Neural progenitor cell (in vitro differentiated cells): ENCODE results near the gene IGSF3. TPM values are rescaled to one million over a fixed set of nuclear protein-coding genes. Genes with fewer than 3 reads are reported as not detected.

ENCODE experiments used
- DNase-seq: peaks from one replicate; pipeline ENCODE4 v3.0.0-alpha.2; 2016; ENCODE audit warnings: low spot score
- H2AFZ ChIP-seq: fragments of 200-600 bp; sonication (generic); replicated peaks from 2 replicates; pipeline ENCODE4 v1.6.1; 2016; ENCODE audit warnings: antibody characterized with exemption
- H3F3A ChIP-seq: fragments of 200-600 bp; sonication (generic); 2 replicates; pipeline ENCODE4 v1.6.1; 2016; ENCODE audit warnings: antibody characterized with exemption, low read depth
- H3K27ac ChIP-seq: fragments of 200-600 bp; sonication (generic); 2 replicates; pipeline ENCODE4 v1.5.1; 2016; ENCODE audit warnings: mild to moderate bottlenecking
- H3K27me3 ChIP-seq: fragments of 200-600 bp; sonication (generic); 2 replicates; pipeline ENCODE4 v1.6.1; 2016; ENCODE audit warnings: mild to moderate bottlenecking, moderate library complexity
- H3K36me3 ChIP-seq: fragments of 200-600 bp; sonication (generic); 2 replicates; pipeline ENCODE4 v1.5.1; 2016
- H3K4me1 ChIP-seq: fragments of 200-600 bp; sonication (generic); 2 replicates; pipeline ENCODE4 v1.6.1; 2016; ENCODE audit warnings: mixed run types
- H3K4me2 ChIP-seq: fragments of 200-600 bp; sonication (generic); 2 replicates; pipeline ENCODE4 v1.6.1; 2016
- H3K4me3 ChIP-seq: fragments of 200-600 bp; sonication (generic); 2 replicates; pipeline ENCODE4 v1.5.1; 2016
- H3K79me2 ChIP-seq: fragments of 200-600 bp; sonication (generic); 2 replicates; pipeline ENCODE4 v1.6.1; 2016; ENCODE audit warnings: low read depth
- H3K9ac ChIP-seq: fragments of 200-600 bp; sonication (generic); 2 replicates; pipeline ENCODE4 v1.6.1; 2016
- H3K9me3 ChIP-seq: fragments of 200-600 bp; sonication (generic); 2 replicates; pipeline ENCODE4 v1.5.1; 2016; ENCODE audit warnings: low read depth
- H4K20me1 ChIP-seq: fragments of 200-600 bp; sonication (generic); 2 replicates; pipeline ENCODE4 v1.6.1; 2016; ENCODE audit warnings: low read depth
- H3K27ac Mint-ChIP-seq: 3 replicates; pipeline ENCODE4 v1.8.0; 2021; ENCODE audit warnings: mixed read lengths
- H3K27me3 Mint-ChIP-seq: 2 replicates; pipeline ENCODE4 v1.8.0; 2022; ENCODE audit warnings: low read depth, mild to moderate bottlenecking, inconsistent platforms, moderate library complexity, mixed read lengths; ENCODE audit not compliant: insufficient read depth
- H3K36me3 Mint-ChIP-seq: 3 replicates; pipeline ENCODE4 v1.8.0; 2021; ENCODE audit warnings: mixed read lengths
- H3K4me1 Mint-ChIP-seq: 3 replicates; pipeline ENCODE4 v1.8.0; 2021; ENCODE audit warnings: mixed read lengths
- H3K4me3 Mint-ChIP-seq: 3 replicates; pipeline ENCODE4 v1.8.0; 2021; ENCODE audit warnings: mild to moderate bottlenecking, moderate library complexity, mixed read lengths
- H3K9me3 Mint-ChIP-seq: 3 replicates; pipeline ENCODE4 v1.8.0; 2020; ENCODE audit warnings: mixed read lengths
- CTCF ChIP-seq: fragments of 200-600 bp; sonication (generic); IDR thresholded peaks from 2 replicates; pipeline ENCODE4 v1.5.1; 2017; ENCODE audit warnings: antibody characterized with exemption, mild to moderate bottlenecking
- EZH2 ChIP-seq: fragments of 200-600 bp; sonication (generic); IDR thresholded peaks from 2 replicates; pipeline ENCODE4 v1.6.1; 2017; ENCODE audit warnings: antibody characterized with exemption, mild to moderate bottlenecking, moderate library complexity
- EZH2phosphoT487 ChIP-seq: fragments of 200-600 bp; sonication (generic); IDR thresholded peaks from 2 replicates; pipeline ENCODE4 v1.6.1; 2017; ENCODE audit warnings: antibody characterized with exemption
- total RNA-seq: library from RNA; depleted of rRNA; stranded (reverse); fragments of >200 nt; gene quantifications from 2 replicates; pipeline ENCODE4 v1.2.3, GENCODE V29; 2015; ENCODE audit warnings: low replicate concordance

IGSF3 gene
- total RNA-seq, 1 donor from 2014 or later, result 24.0 TPM

- H3K27me3 ChIP-seq, result no peaks in the 10 kb centered on the region
- no peaks in the 10 kb centered on the region for H3K79me2 ChIP-seq
- no peaks in the 10 kb centered on the region for H3F3A ChIP-seq
- H3K4me3 ChIP-seq, result no peak overlapping the region
- H3K4me1 ChIP-seq, result peaks cover 19% of the 10 kb centered on the region
- Mint-ChIP-seq H3K36me3 (no peaks in the 10 kb centered on the region), H3K27ac (no peak overlapping the region), H3K4me1 (peaks cover 18% of the 10 kb centered on the region), H3K9me3 (no peaks in the 10 kb centered on the region), H3K27me3 (peaks cover 4% of the 10 kb centered on the region), H3K4me3 (no peak overlapping the region)
- H3K9ac ChIP-seq, result no peak overlapping the region
- no peaks in the 10 kb centered on the region for H3K9me3 ChIP-seq
- no peak overlapping the region for H3K4me2 ChIP-seq
- peak overlapping the region; percentile 91 for H2AFZ ChIP-seq
- H3K36me3 ChIP-seq, result no peaks in the 10 kb centered on the region
- no peak for TF ChIP-seq EZH2phosphoT487
- H4K20me1 ChIP-seq, result no peaks in the 10 kb centered on the region
- DNase-seq, result no peak
- no peak overlapping the region for H3K27ac ChIP-seq
These were observed 43.1 kb upstream of the IGSF3 start for GRCh38 chr1:116710420-116711262.

GRCh38 chr1:116709666-116710167 lies 42.2 kb upstream of the IGSF3 start:
- no peaks in the 10 kb centered on the region for H4K20me1 ChIP-seq
- no peak for TF ChIP-seq EZH2phosphoT487
- no peak for TF ChIP-seq EZH2
- no peak for TF ChIP-seq CTCF
- no peaks in the 10 kb centered on the region for H3F3A ChIP-seq
- Mint-ChIP-seq H3K4me1 (peaks cover 18% of the 10 kb centered on the region), H3K4me3 (no peak overlapping the region), H3K27ac (no peak overlapping the region), H3K9me3 (no peaks in the 10 kb centered on the region), H3K27me3 (peaks cover 4% of the 10 kb centered on the region), H3K36me3 (no peaks in the 10 kb centered on the region)
- H3K9me3 ChIP-seq, result no peaks in the 10 kb centered on the region
- H3K4me2 ChIP-seq, result no peak overlapping the region
- no peaks in the 10 kb centered on the region for H3K79me2 ChIP-seq
- no peak overlapping the region for H2AFZ ChIP-seq
- H3K9ac ChIP-seq, result no peak overlapping the region
- no peaks in the 10 kb centered on the region for H3K36me3 ChIP-seq
- H3K4me3 ChIP-seq, result no peak overlapping the region
- no peak for DNase-seq
- no peak overlapping the region for H3K27ac ChIP-seq
- H3K4me1 ChIP-seq, result peaks cover 19% of the 10 kb centered on the region
- no peaks in the 10 kb centered on the region for H3K27me3 ChIP-seq

GRCh38 chr1:116708255-116708900 lies 40.8 kb upstream of the IGSF3 start:
- H3K27me3 Mint-ChIP-seq, result peaks cover 4% of the 10 kb centered on the region
- Histone ChIP-seq H3K4me2 (no peak overlapping the region), H3K79me2 (no peaks in the 10 kb centered on the region), H3K36me3 (no peaks in the 10 kb centered on the region), H3K9ac (no peak overlapping the region), H4K20me1 (no peaks in the 10 kb centered on the region), H2AFZ (no peak overlapping the region), H3F3A (no peaks in the 10 kb centered on the region), H3K9me3 (no peaks in the 10 kb centered on the region), H3K4me1 (peaks cover 19% of the 10 kb centered on the region), H3K4me3 (no peak overlapping the region), H3K27me3 (no peaks in the 10 kb centered on the region), H3K27ac (no peak overlapping the region)
- H3K9me3 Mint-ChIP-seq, result no peaks in the 10 kb centered on the region
- no peak for TF ChIP-seq EZH2
- no peak for TF ChIP-seq CTCF
- TF ChIP-seq EZH2phosphoT487, result no peak
- no peaks in the 10 kb centered on the region for H3K36me3 Mint-ChIP-seq
- H3K4me3 Mint-ChIP-seq, result no peak overlapping the region
- H3K4me1 Mint-ChIP-seq, result peaks cover 18% of the 10 kb centered on the region
- DNase-seq, result no peak
- peak overlapping the region; percentile 54 for H3K27ac Mint-ChIP-seq

GRCh38 chr1:116706841-116707240 lies 39.3 kb upstream of the IGSF3 start:
- Histone ChIP-seq H3K4me2 (no peak overlapping the region), H3K4me3 (no peak overlapping the region), H2AFZ (no peak overlapping the region), H3F3A (no peaks in the 10 kb centered on the region), H3K4me1 (peaks cover 8% of the 10 kb centered on the region), H4K20me1 (no peaks in the 10 kb centered on the region), H3K9ac (no peak overlapping the region), H3K27ac (no peak overlapping the region), H3K79me2 (no peaks in the 10 kb centered on the region), H3K36me3 (no peaks in the 10 kb centered on the region), H3K9me3 (no peaks in the 10 kb centered on the region), H3K27me3 (no peaks in the 10 kb centered on the region)
- Mint-ChIP-seq H3K4me3 (no peak overlapping the region), H3K36me3 (no peaks in the 10 kb centered on the region), H3K9me3 (no peaks in the 10 kb centered on the region), H3K4me1 (peaks cover 11% of the 10 kb centered on the region), H3K27me3 (peaks cover 4% of the 10 kb centered on the region), H3K27ac (no peak overlapping the region)
- TF ChIP-seq EZH2 (no peak), EZH2phosphoT487 (no peak), CTCF (no peak)
- DNase-seq, result no peak
